Cerebellar nuclear complex (tissue), 1 donor: ENCODE results near the gene DCAF11.

ENCODE experiments used
- DNase-seq, 2 experiments: peaks; one replicate each; lab custom pipeline; 2025; lab: John Stamatoyannopoulos, UW

DCAF11 gene

DNA sequence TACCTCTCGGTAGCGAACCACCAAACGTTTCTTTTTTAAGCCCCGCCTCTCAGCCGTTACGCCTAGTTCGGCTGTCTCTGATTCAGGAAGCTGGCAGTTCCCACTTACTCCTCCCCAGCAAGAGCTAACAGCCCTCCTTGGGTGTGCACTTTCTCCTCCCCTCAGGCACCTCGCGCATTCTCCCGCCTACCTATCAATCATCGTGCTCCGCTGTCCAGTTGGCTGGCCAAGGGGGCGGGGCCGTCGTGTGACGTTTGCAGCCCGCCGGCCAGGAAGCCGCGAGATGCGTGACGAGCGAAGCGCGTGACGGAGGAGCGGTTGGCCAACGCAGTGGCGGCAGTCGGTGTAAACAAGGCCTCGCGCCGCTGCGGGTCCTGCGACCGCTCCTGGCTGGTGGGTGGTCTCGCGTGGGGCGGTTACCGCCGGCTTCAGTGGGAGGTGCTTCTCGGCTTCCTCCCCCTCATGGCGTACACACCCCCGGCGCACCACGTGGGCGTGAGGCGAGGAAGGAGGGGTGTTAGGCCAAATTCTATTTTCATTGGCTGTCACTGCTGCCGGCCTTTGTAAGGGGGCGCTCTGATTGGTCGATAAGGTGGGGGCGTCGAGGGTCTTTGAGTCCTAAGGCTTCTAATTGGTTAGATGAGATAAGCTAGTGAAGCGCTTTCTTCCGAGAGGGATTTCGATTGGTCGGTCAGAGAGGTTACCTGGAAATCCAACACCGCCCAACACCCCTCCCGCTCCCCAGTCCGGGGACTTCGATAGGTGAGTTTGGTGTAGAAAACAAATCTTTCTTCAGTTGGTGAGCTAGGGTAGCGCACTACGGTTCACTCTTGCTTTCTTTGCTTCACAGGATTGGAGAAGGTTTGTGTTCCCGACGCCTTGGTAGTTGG lies at the start of gene DCAF11, which contains the start of gene NRL:
DCAF11 (plus strand) TSS at position 246 of the 890 bp plus-strand sequence. CDS start 818 bp downstream, outside the sequence.
NRL (minus strand) TSS at position 418 of the 890 bp plus-strand sequence. CDS start 32,101 bp downstream, outside the sequence.
- peak; percentile 95 to 98 for DNase-seq

- DNase-seq = no peak
These were observed 49.7 kb upstream of the DCAF11 start for GRCh38 chr14:24064856-24065255.

GRCh38 chr14:24065408-24065807 lies 49.2 kb upstream of the DCAF11 start:
- no peak for DNase-seq

DNA sequence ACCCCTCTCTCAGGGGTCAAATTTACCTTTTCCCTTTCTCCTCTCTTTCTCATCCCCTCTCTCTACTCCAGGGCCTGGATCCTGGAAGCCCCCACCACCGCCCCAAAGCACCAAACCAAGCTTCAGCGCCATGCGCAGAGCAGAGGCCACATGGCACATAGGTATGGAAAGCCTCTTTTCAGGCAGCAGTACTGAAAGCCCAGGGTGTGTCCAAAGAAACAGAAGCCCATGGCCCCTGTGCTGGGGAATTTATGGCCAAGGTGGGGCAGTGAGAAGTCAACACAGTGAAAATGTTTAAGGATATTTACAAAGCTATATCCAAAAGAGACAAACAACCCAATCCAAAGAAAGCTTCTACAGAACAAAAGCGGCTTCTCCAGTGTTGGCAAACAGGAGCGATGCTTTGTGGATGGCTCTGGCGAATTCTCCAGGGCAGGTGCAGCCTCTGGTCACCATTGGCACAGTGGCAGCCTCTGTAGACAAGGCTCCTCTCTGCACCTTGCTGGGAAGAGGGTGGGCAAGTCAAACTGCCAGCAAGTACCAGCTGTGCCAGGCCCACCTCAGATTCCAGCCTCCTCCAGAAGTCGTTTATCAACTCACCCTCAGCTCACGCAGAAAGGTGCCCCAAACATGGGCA lies 48.0 kb upstream of the DCAF11 start:
- DNase-seq = no peak

GRCh38 chr14:24067133-24068082 lies 47.2 kb upstream of the DCAF11 start:
- DNase-seq = no peak

DNA sequence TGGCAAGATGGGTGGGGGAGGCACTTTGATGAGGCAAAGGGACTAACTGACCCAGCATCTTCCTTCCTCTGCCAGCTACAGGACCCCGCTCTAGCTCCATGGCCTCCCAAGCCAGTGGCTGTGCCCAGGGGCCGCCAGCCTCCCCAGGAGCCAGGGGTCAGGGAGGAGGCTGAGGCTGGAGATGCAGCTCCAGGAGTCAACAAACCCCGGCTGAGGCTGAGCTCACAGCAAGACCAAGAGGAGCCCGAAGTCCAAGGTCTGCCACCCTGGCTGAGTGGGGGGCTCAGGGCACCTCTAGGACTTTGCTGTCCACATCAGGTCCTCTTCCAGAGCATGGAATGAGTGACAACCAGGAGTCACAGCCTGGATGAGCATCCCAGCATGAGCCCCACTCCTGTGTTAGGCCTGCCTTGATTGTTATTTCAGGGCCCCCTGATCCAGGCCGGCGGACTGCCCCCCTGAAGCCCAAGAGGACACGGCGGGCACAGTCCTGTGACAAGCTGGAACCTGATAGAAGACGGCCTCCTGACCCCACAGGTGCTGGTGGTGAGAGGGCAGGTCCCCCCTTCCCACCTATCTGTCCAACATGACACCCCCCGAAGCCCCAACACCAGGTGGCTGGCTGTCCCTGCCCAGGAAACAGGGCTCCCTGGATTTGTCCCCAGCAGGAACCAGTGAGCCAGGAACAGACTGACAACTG lies 45.7 kb upstream of the DCAF11 start:
- DNase-seq = no peak

DNA sequence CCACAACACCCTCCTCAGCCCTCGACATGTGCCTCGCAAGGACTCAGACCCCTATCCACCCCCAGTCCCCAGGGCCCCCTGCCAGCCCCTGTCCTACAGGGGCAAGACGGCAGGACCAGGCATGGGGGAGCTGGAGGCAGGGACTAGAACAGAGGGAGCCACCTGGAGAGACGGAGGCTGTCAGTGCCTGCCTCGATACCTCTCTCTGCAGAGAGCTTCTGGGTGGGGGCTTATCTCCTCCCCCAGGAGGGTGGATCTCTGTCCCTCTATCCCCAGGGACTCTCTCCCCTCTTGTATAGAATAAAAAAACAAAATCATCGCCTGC lies 45.2 kb upstream of the DCAF11 start:
- no peak for DNase-seq

DNA sequence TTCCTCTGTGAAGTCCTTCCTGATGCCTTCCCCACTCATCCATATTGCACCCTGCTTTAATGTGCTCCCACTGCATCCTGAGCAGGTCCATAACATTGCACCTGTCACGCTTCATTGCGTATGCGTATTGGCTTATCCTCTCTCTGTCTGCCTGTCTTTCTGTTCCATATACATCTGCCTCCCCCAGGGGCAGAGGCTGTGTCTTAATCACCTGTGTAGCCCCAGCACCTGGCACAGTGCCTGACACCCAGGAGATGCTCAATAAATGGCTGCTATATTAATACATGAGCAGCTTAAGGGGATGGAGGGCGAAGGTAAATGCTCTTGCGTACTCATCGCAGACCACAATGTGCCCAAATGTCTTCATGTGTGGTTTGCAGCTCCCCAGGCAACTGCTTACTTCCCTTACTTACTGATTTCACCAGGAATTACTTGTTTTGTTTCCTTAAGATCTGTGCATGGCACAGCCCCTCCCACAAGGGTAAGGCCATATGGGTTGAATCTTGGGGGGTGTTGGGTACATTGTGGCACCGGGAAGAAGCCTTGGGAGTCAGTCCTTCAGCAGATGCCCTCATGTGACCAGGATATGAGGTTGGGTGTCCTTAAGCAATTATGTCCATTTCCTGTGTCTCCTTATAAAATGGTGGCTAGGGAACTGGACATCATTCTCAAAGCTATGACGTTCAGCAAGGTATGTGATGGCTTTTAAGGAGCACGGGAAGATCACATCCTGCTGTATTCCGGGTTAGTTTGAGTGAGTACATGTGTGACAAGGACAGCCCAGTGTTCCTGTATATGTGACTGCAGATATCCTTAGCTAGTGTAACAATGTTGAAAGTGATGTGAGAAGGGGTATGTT lies 44.1 kb upstream of the DCAF11 start:
- DNase-seq = no peak

GRCh38 chr14:24071144-24071697 lies 43.4 kb upstream of the DCAF11 start, which contains the start of gene CPNE6:
Gene CPNE6, plus strand, starts transcription at chr14:24071562. Its CDS starts 1,375 bp downstream, at chr14:24072937.
- DNase-seq = peak; percentile 29 to 64

DNA sequence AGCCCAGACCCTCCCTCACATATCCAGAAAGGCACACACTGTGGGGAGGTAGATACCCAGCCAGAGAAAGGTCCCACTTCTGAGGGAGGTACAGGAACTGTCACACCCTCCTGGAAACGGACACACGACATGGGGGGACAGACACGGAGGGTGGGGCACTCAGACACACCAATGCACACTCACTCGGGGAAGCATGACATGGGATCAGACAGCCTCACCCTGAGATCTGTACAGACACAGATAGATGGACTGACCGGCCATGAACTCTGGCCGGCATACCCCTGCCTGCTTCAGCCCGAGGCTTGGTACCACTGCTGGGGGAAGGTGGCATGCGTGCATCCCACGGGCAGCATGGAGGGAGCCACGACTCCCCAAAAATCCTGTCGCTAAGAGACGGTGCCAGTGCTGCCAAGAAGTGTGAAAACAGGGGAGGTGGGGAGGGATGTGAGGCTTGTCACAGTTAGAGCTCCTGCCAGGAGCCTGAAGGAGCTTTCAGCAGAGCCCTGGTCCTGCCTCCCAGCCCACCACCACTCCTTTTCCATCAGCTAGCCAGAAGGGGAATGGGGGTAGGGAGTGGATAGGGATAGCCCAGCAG lies 42.6 kb upstream of the DCAF11 start:
- no peak for DNase-seq

DNA sequence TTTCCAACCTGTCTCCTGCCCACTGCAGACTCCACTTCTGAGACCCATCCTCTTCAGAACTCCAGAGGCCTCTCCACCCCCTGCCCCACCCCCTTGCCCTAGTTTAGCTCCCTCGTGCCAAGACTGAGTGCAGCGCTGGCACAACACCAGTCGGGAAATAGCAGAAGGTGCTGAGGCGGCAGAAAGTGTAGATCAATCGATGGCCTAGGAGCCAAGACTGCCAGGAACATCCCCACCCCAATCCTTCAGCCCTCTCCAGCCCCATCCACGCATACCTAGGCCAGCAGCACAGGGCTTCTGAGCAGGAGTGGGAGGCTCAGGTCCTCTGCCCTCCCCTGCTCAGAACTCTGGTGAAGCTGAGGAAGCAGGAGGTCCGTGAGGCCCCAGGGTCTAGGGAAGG lies 42.1 kb upstream of the DCAF11 start:
- no peak for DNase-seq

GRCh38 chr14:24072881-24073877 lies 41.4 kb upstream of the DCAF11 start:
- DNase-seq = no peak

- no peak for DNase-seq
These were observed 39.7 kb upstream of the DCAF11 start for GRCh38 chr14:24074625-24075484.

- no peak for DNase-seq
These were observed 38.9 kb upstream of the DCAF11 start for GRCh38 chr14:24075485-24076301.

DNA sequence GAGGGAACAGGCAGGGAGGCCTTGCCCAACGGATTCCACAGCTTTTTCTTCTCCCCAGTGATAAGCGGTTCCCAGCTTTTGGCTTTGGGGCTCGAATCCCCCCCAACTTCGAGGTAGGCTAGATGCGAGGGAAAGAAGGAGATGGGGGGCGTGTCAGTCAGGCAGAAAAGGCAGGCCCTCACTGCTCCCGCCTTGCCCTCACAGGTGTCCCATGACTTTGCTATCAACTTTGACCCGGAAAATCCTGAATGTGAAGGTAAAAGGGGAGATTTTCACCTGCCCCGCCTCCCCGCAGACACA lies 38.3 kb upstream of the DCAF11 start:
- DNase-seq = no peak

GRCh38 chr14:24077086-24077485 lies 37.5 kb upstream of the DCAF11 start:
- DNase-seq = no peak

GRCh38 chr14:24078146-24078545 lies 36.4 kb upstream of the DCAF11 start:
- DNase-seq = no peak
